K562 (cell line): ENCODE data around the gene RPS6KL1. TPM values are rescaled to one million over a fixed set of nuclear protein-coding genes. Genes with fewer than 3 reads are reported as not detected.

Experiments
- C11orf30 ChIP-seq: fragments of 450-650 bp; IDR thresholded peaks from 2 replicates; pipeline ENCODE4 v1.6.1; 2016; ENCODE audit warnings: low read depth, mild to moderate bottlenecking
- JUNB ChIP-seq: fragments of 450-650 bp; formaldehyde crosslinking; conservative IDR thresholded peaks from 2 replicates; pipeline ENCODE4 v1.4.0; 2020; ENCODE audit warnings: mild to moderate bottlenecking
- TAF1 ChIP-seq: IDR thresholded peaks from 2 replicates; pipeline ENCODE4 v1.6.1; 2011; ENCODE audit warnings: mild to moderate bottlenecking, low read length, moderate library complexity; ENCODE audit not compliant: insufficient read depth, control insufficient read depth, severe bottlenecking; ENCODE audit errors: extremely low read depth
- ZNF407 ChIP-seq: fragments of 450-650 bp; IDR thresholded peaks from 2 replicates; pipeline ENCODE4 v1.6.1; 2016; ENCODE audit warnings: low read depth
- ZNF41 ChIP-seq: fragments of 250-450 bp; sonication (Bioruptor Pico); conservative IDR thresholded peaks from 2 replicates; pipeline ENCODE4 v1.4.0; 2020; ENCODE audit warnings: mild to moderate bottlenecking
- polyA plus RNA-seq, 8 experiments: library from polyadenylated mRNA; depleted of rRNA in 4 of 8; stranded (reverse) in 5 of 8; unstranded in 3 of 8; fragments of >200 nt; fragmentation: Nextera tagmentation in 2 of 8; fragmentation: Illumina TruSeq in 1 of 8; extraction: Ambion mirVana in 2 of 8; extraction: Trizol in 1 of 8; gene quantifications; 2 replicates each; pipeline versions ENCODE4 v1.2.1 to v1.2.3, GENCODE V29; 2011 to 2014; ENCODE audit warnings: inconsistent platforms in 1 of 8, missing spikeins in 1 of 8
- total RNA-seq, 7 experiments: library from RNA; depleted of rRNA in 6 of 7; stranded (reverse); fragments of >200 nt in 6 of 7; fragmentation: Illumina TruSeq in 2 of 7; extraction: Trizol in 2 of 7; gene quantifications; 2 replicates each; pipeline versions ENCODE4 v1.2.1 to v1.2.3, GENCODE V29; 2011 to 2021; ENCODE audit warnings: low replicate concordance in 1 of 7
- TF ChIP-seq, protein P1 (sequence below): fragments of 450-650 bp; IDR thresholded peaks from 2 replicates; pipeline ENCODE4 v1.6.1; 2016; ENCODE audit warnings: mild to moderate bottlenecking

Gene RPS6KL1
- total and polyA plus RNA-seq, 9 of the 15 experiments (the other 6 are each of a cell fraction or from before 2014, with no cell fraction given) = 0.91 to 15.5 (median 8.1) TPM

GRCh38 chr14:74960736-74961135, 37.7 kb upstream of the RPS6KL1 start (continued):
- TF ChIP-seq ZNF407 (no peak), C11orf30 (no peak), JUNB (CRISPR knock-in tag) (no peak), TAF1 (no peak), ZNF41 (CRISPR knock-in tag) (no peak)
- TF ChIP-seq, protein P1, sequence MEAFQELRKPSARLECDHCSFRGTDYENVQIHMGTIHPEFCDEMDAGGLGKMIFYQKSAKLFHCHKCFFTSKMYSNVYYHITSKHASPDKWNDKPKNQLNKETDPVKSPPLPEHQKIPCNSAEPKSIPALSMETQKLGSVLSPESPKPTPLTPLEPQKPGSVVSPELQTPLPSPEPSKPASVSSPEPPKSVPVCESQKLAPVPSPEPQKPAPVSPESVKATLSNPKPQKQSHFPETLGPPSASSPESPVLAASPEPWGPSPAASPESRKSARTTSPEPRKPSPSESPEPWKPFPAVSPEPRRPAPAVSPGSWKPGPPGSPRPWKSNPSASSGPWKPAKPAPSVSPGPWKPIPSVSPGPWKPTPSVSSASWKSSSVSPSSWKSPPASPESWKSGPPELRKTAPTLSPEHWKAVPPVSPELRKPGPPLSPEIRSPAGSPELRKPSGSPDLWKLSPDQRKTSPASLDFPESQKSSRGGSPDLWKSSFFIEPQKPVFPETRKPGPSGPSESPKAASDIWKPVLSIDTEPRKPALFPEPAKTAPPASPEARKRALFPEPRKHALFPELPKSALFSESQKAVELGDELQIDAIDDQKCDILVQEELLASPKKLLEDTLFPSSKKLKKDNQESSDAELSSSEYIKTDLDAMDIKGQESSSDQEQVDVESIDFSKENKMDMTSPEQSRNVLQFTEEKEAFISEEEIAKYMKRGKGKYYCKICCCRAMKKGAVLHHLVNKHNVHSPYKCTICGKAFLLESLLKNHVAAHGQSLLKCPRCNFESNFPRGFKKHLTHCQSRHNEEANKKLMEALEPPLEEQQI = no peak
